GM12878 (cell line): ENCODE measurements around the gene MAB21L3. TPM values are rescaled to one million over a fixed set of nuclear protein-coding genes. Genes with fewer than 3 reads are reported as not detected.

Source experiments
- ATAC-seq: fragments of 200-7000 bp; cut with Tn5 transposase; 3 replicates; pipeline ENCODE4 v1.9.1; 2020; ENCODE audit warnings: mild to moderate bottlenecking, moderate library complexity
- BruUV-seq: library from RNA; stranded (reverse); fragments of 400-500 nt; replicated peaks from 2 replicates; lab custom pipeline; 2021; lab: Mats Ljungman, UMichigan
- CTCF ChIA-PET: fragments of 300-600 bp; sonication (Branson Sonifier 250); formaldehyde crosslinking; extraction: SDS; loops from one replicate; lab custom pipeline; 2021; ENCODE audit warnings: inconsistent platforms; lab: Yijun Ruan, JAX
- POLR2A ChIA-PET: fragments of 350-600 bp; formaldehyde crosslinking; extraction: SDS; loops from one replicate; lab custom pipeline; 2021; ENCODE audit warnings: inconsistent platforms; lab: Charles Lee
- RAD21 ChIA-PET: fragments of 300-600 bp; sonication (Branson Sonifier 250); formaldehyde crosslinking; loops from one replicate; lab custom pipeline; 2023; ENCODE audit warnings: antibody characterized with exemption; ENCODE audit not compliant: unreplicated experiment; lab: Charles Lee
- SMC1A ChIA-PET: fragments of 300-600 bp; sonication (Branson Sonifier 250); formaldehyde crosslinking; loops from one replicate; lab custom pipeline; 2023; ENCODE audit not compliant: unreplicated experiment, uncharacterized antibody; lab: Charles Lee
- DNase-seq: peaks from one replicate; pipeline ENCODE4 v3.0.0-alpha.2; 2011; ENCODE audit warnings: low read depth, low spot score
- FAIRE-seq: peaks from 3 replicates; lab custom pipeline; 2011; peaks lifted over from hg19 to GRCh38; lab: Jason Lieb, UNC
- H2AFZ ChIP-seq: 2 replicates; pipeline ENCODE4 v1.6.0; 2011; ENCODE audit warnings: low read depth, low read length, control low read depth; ENCODE audit not compliant: control insufficient read depth
- H3K27ac ChIP-seq: 2 replicates; pipeline ENCODE4 v1.5.1; 2011; ENCODE audit warnings: control low read depth; ENCODE audit not compliant: control insufficient read depth, insufficient read depth
- H3K27me3 ChIP-seq, 2 experiments: replicated peaks in 1 of 2; 2 replicates each; pipeline versions ENCODE4 v1.6.0 to v1.6.1; 2011; ENCODE audit warnings: low read length in 1 of 2; ENCODE audit not compliant: control insufficient read depth in 2 of 2, insufficient read depth in 2 of 2
- H3K36me3 ChIP-seq, 2 experiments: 2 replicates each; pipeline ENCODE4 v1.5.1; 2011; ENCODE audit warnings: low read length in 1 of 2; ENCODE audit not compliant: control insufficient read depth in 2 of 2, insufficient read depth in 2 of 2
- H3K4me1 ChIP-seq: 2 replicates; pipeline ENCODE4 v1.6.1; 2011; ENCODE audit warnings: mild to moderate bottlenecking, low read length, moderate library complexity, mixed read lengths; ENCODE audit not compliant: control insufficient read depth, insufficient read depth
- H3K4me2 ChIP-seq: 2 replicates; pipeline ENCODE4 v1.6.0; 2011; ENCODE audit warnings: control low read depth; ENCODE audit not compliant: control insufficient read depth, insufficient read depth
- H3K4me3 ChIP-seq: fragments of 200-600 bp; sonication (generic); 2 replicates; pipeline ENCODE4 v1.5.1; 2016
- H3K79me2 ChIP-seq: 2 replicates; pipeline ENCODE4 v1.6.0; 2011; ENCODE audit warnings: low read length; ENCODE audit not compliant: control insufficient read depth, insufficient read depth
- H3K9ac ChIP-seq: 2 replicates; pipeline ENCODE4 v1.8.0; 2011; ENCODE audit warnings: low read length, control low read depth, mixed read lengths; ENCODE audit not compliant: control insufficient read depth, insufficient read depth
- H3K9me3 ChIP-seq: replicated peaks from 3 replicates; pipeline ENCODE4 v1.5.1; 2011; ENCODE audit warnings: mild to moderate bottlenecking, low read length; ENCODE audit not compliant: control insufficient read depth, insufficient read depth
- H4K20me1 ChIP-seq: 2 replicates; pipeline ENCODE4 v1.6.0; 2011; ENCODE audit not compliant: control insufficient read depth, insufficient read depth
- BACH1 ChIP-seq: fragments of 450-650 bp; IDR thresholded peaks from 2 replicates; pipeline ENCODE4 v1.6.1; 2017; ENCODE audit warnings: mild to moderate bottlenecking, borderline replicate concordance
- BCL11A ChIP-seq: IDR thresholded peaks from 2 replicates; pipeline ENCODE4 v1.6.1; 2011; ENCODE audit warnings: low read depth, low read length
- CREM ChIP-seq: IDR thresholded peaks from 2 replicates; pipeline ENCODE4 v1.6.1; 2014; ENCODE audit warnings: antibody characterized with exemption, low read depth
- EP300 ChIP-seq, 2 experiments: fragments of 150-350 bp in 1 of 2; IDR thresholded peaks; 2 replicates each; pipeline ENCODE4 v1.6.1; 2011 to 2012; ENCODE audit warnings: low read depth in 2 of 2, low read length in 2 of 2, borderline replicate concordance in 1 of 2, improper control_type of control experiment in 1 of 2, inconsistent platforms in 1 of 2; ENCODE audit not compliant: control insufficient read depth in 1 of 2
- HCFC1 ChIP-seq: fragments of 150-350 bp; IDR thresholded peaks from 2 replicates; pipeline ENCODE4 v1.6.1; 2014; ENCODE audit warnings: low read length
- HDAC2 ChIP-seq: fragments of 200-600 bp; sonication (generic); IDR thresholded peaks from 2 replicates; pipeline ENCODE4 v1.6.1; 2017
- HDAC6 ChIP-seq: fragments of 200-600 bp; sonication (generic); IDR thresholded peaks from one replicate; pipeline ENCODE4 v1.8.0; 2017; ENCODE audit warnings: antibody characterized with exemption; ENCODE audit not compliant: unreplicated experiment
- JUNB ChIP-seq: IDR thresholded peaks from 2 replicates; pipeline ENCODE4 v1.6.1; 2016; ENCODE audit warnings: antibody characterized with exemption, mild to moderate bottlenecking
- NFXL1 ChIP-seq: fragments of 450-650 bp; IDR thresholded peaks from 2 replicates; pipeline ENCODE4 v1.6.1; 2017; ENCODE audit warnings: antibody characterized with exemption, mild to moderate bottlenecking, borderline replicate concordance
- NFYB ChIP-seq: IDR thresholded peaks from 2 replicates; pipeline ENCODE4 v1.6.1; 2011; ENCODE audit warnings: low read depth, mild to moderate bottlenecking, low read length, improper control_type of control experiment, moderate library complexity; ENCODE audit not compliant: insufficient read depth
- POLR2A ChIP-seq: IDR thresholded peaks from 2 replicates; pipeline ENCODE4 v1.6.1; 2011; ENCODE audit warnings: low read depth, mild to moderate bottlenecking, low read length
- POU2F2 ChIP-seq: IDR thresholded peaks from 3 replicates; pipeline ENCODE4 v1.6.1; 2011; ENCODE audit warnings: low read depth, mild to moderate bottlenecking, low read length, borderline replicate concordance
- RBBP5 ChIP-seq: fragments of 200-600 bp; sonication (generic); conservative IDR thresholded peaks from 2 replicates; pipeline ENCODE4 v1.6.1; 2016
- ZNF274 ChIP-seq: IDR thresholded peaks from one replicate; pipeline ENCODE4 v1.8.0; 2011; ENCODE audit not compliant: insufficient read length, insufficient read depth
- ZSCAN29 ChIP-seq: fragments of 450-650 bp; IDR thresholded peaks from 2 replicates; pipeline ENCODE4 v1.6.1; 2017; ENCODE audit warnings: mild to moderate bottlenecking, moderate library complexity
- WGBS: methylation state at CpG from one replicate; pipeline ENCODE4 v1.1.6; 2016; ENCODE audit warnings: low lambda C conversion rate; ENCODE audit not compliant: insufficient replicate concordance, insufficient coverage; ENCODE audit errors: missing lambda C conversion rate; 5-methylcytosine and 5-hydroxymethylcytosine counted together
- in situ Hi-C: fragments of 300-500 bp; cut with MboI; formaldehyde crosslinking; loops from 9 replicates; pipeline ENCODE4 v1.14.3; 2018; ENCODE audit warnings: mixed read lengths
- intact Hi-C: fragments of 100-400 bp; cut with micrococcal nuclease; formaldehyde crosslinking; loops from one replicate; pipeline ENCODE4 v1.14.2; 2022; ENCODE audit not compliant: unreplicated experiment
- polyA plus RNA-seq, 11 experiments: library from polyadenylated mRNA; depleted of rRNA in 4 of 11; unstranded in 6 of 11; stranded (reverse) in 5 of 11; fragments of >200 nt; fragmentation: Nextera tagmentation in 4 of 11; fragmentation: Illumina TruSeq in 1 of 11; extraction: Ambion mirVana in 4 of 11; extraction: Trizol in 1 of 11; gene quantifications; 1 replicate in 1 of 11; 2 replicates in 10 of 11; pipeline versions ENCODE4 v1.2.1 to v1.2.3, GENCODE V29; 2011 to 2016; ENCODE audit warnings: inconsistent platforms in 2 of 11, missing spikeins in 2 of 11, low read depth in 1 of 11
- total RNA-seq, 4 experiments: library from RNA; depleted of rRNA in 3 of 4; stranded (reverse); fragments of >200 nt in 3 of 4; fragmentation: Illumina TruSeq in 1 of 4; extraction: Trizol in 1 of 4; gene quantifications; 2 replicates each; pipeline versions ENCODE4 v1.2.1 to v1.2.3, GENCODE V29; 2013 to 2021
- TF ChIP-seq, protein P1 (sequence below): IDR thresholded peaks from 2 replicates; pipeline ENCODE4 v1.6.1; 2011; ENCODE audit warnings: borderline replicate concordance, low read depth, mild to moderate bottlenecking, moderate library complexity, mixed read lengths, low read length; ENCODE audit not compliant: insufficient read depth; ENCODE audit errors: extremely low read length

Gene MAB21L3
- total and polyA plus RNA-seq, 10 of the 15 experiments (the other 5 are each of a cell fraction or from before 2014, with no cell fraction given), result 0.18 to 18.6 (median 1.3) TPM

- H3K27me3 ChIP-seq, result no peaks in the 10 kb centered on the region
- no peaks in the 10 kb centered on the region for H3K9me3 ChIP-seq
- H3K27ac ChIP-seq, result no peak overlapping the region
- no peaks in the 10 kb centered on the region for H3K4me1 ChIP-seq
- FAIRE-seq (no peak), ATAC-seq (no peak), DNase-seq (no peak)
- TF ChIP-seq RBBP5 (no peak), EP300 (IDR thresholded peaks at IDR 0.05; ENCODE audit: borderline replicate concordance in 1 of 2, control insufficient read depth in 1 of 2, low read depth in 2 of 2, low read length in 2 of 2) (no peak)
- in situ Hi-C loops (no loop called here), intact Hi-C loops (no loop called here)
- no peak overlapping the region for H3K4me3 ChIP-seq
- H2AFZ ChIP-seq, result no peak overlapping the region
- BruUV-seq, result no TSS peak
- no peaks in the 10 kb centered on the region for H4K20me1 ChIP-seq
- ChIA-PET RAD21 (interaction anchor here (0.7 kb wide), 1 partner anchor 75 kb away, joined by 3 read pairs; no protein-coding TSS in a partner anchor), CTCF (interaction anchor here (1.4 to 1.8 kb wide), 2 partner anchors 76 to 390 kb away, joined by 4 read pairs; no protein-coding TSS in a partner anchor), POLR2A (no interaction called here), SMC1A (interaction anchor here (0.6 kb wide), 1 partner anchor 299 kb away, joined by 3 read pairs; no protein-coding TSS in a partner anchor)
- H3K36me3 ChIP-seq, result no peaks in the 10 kb centered on the region
- no peaks in the 10 kb centered on the region for H3K79me2 ChIP-seq
- H3K4me2 ChIP-seq, result no peak overlapping the region
- H3K9ac ChIP-seq, result no peak overlapping the region
- WGBS, result 0% methylated on average over 1 of the region's 1 CpG
Measured at GRCh38 chr1:116096013-116096618, 15.1 kb upstream of the MAB21L3 start.

DNA sequence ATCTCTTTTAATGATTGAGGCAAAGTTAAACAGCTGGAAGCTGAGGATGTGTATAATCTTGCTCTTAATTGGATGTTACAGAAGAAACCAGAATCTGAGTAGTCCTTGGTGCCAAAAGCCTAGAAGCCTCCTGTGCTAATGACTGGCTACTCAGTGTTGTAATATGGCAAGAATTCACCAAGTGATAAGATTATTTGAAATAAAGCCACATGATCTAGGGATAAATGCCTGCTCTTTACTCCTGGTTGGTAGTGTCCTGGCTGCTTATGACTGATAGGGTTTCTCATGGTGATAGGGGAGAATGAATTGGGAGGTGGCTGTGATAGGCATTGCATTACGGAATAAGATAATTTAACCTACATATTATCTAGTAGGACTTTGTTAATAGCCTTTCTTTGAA lies 13.6 kb upstream of the MAB21L3 start:
- no TSS peak for BruUV-seq
- Histone ChIP-seq H3K4me3 (no peak overlapping the region), H4K20me1 (no peaks in the 10 kb centered on the region), H3K27me3 (no peaks in the 10 kb centered on the region), H3K79me2 (no peaks in the 10 kb centered on the region), H3K27ac (no peak overlapping the region), H2AFZ (no peak overlapping the region), H3K4me1 (no peaks in the 10 kb centered on the region), H3K9me3 (no peaks in the 10 kb centered on the region), H3K9ac (no peak overlapping the region), H3K4me2 (no peak overlapping the region), H3K36me3 (no peaks in the 10 kb centered on the region)
- POLR2A ChIA-PET, result no interaction called here
- DNase-seq, result no peak
- intact Hi-C loops (no loop called here), in situ Hi-C loops (no loop called here)
- no peak for ATAC-seq
- CTCF ChIA-PET, result interaction anchor here (0.9 to 2.4 kb wide), 4 partner anchors 42 to 388 kb away, joined by 3 to 8 read pairs (median 4); no protein-coding TSS in a partner anchor
- 61% methylated on average over 1 of the region's 1 CpG for WGBS
- TF ChIP-seq ZSCAN29 (no peak), NFXL1 (no peak), POU2F2 (no peak), HDAC2 (no peak), BACH1 (no peak), POLR2A (no peak), NFYB (no peak), HCFC1 (no peak), BCL11A (no peak), HDAC6 (no peak), CREM (no peak), ZNF274 (no peak), JUNB (no peak)
- TF ChIP-seq, protein P1, sequence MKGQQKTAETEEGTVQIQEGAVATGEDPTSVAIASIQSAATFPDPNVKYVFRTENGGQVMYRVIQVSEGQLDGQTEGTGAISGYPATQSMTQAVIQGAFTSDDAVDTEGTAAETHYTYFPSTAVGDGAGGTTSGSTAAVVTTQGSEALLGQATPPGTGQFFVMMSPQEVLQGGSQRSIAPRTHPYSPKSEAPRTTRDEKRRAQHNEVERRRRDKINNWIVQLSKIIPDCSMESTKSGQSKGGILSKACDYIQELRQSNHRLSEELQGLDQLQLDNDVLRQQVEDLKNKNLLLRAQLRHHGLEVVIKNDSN, result no peak
- no peak for FAIRE-seq
- SMC1A ChIA-PET, result interaction anchor here (0.6 to 1.8 kb wide), 4 partner anchors 9 to 876 kb away, joined by 3 to 7 read pairs (median 4); partner anchors contain the start of gene MAB21L3
- RAD21 ChIA-PET, result interaction anchor here (1.0 to 1.4 kb wide), 2 partner anchors 41 to 77 kb away, joined by 3 read pairs; no protein-coding TSS in a partner anchor
